Measurements from ENCODE around the gene ZNRF4. TPM values are rescaled to one million over a fixed set of nuclear protein-coding genes. Genes with fewer than 3 reads are reported as not detected.

ZNRF4 gene
- total RNA-seq, 1 experiment from 2014 or later: not detected

- no peak overlapping the region for H3K4me3 Mint-ChIP-seq (ENCODE audit: low read depth, unreplicated experiment)
- intact Hi-C loops (cut with micrococcal nuclease; ENCODE audit: unreplicated experiment): no loop called here
- TF ChIP-seq, protein P1, sequence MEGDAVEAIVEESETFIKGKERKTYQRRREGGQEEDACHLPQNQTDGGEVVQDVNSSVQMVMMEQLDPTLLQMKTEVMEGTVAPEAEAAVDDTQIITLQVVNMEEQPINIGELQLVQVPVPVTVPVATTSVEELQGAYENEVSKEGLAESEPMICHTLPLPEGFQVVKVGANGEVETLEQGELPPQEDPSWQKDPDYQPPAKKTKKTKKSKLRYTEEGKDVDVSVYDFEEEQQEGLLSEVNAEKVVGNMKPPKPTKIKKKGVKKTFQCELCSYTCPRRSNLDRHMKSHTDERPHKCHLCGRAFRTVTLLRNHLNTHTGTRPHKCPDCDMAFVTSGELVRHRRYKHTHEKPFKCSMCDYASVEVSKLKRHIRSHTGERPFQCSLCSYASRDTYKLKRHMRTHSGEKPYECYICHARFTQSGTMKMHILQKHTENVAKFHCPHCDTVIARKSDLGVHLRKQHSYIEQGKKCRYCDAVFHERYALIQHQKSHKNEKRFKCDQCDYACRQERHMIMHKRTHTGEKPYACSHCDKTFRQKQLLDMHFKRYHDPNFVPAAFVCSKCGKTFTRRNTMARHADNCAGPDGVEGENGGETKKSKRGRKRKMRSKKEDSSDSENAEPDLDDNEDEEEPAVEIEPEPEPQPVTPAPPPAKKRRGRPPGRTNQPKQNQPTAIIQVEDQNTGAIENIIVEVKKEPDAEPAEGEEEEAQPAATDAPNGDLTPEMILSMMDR (IDR thresholded peaks at IDR 0.05; ENCODE audit: unreplicated experiment): no peak
- no peak overlapping the region for H3K27ac Mint-ChIP-seq (ENCODE audit: unreplicated experiment)
- no peak for DNase-seq
- no peaks in the 10 kb centered on the region for H3K36me3 Mint-ChIP-seq (ENCODE audit: insufficient read depth, unreplicated experiment)
- no peaks in the 10 kb centered on the region for H3K9me3 Mint-ChIP-seq (ENCODE audit: low read depth, unreplicated experiment)
- no peaks in the 10 kb centered on the region for H3K4me1 Mint-ChIP-seq (ENCODE audit: low read depth, unreplicated experiment)
- no TSS peak for BruUV-seq (replicated peaks)
- peaks cover 59% of the 10 kb centered on the region for H3K27me3 Mint-ChIP-seq (ENCODE audit: unreplicated experiment)
- CTCF ChIA-PET: no interaction called here
These were observed 42.1 kb downstream of the ZNRF4 start for GRCh38 chr19:5497297-5497696.

DNA sequence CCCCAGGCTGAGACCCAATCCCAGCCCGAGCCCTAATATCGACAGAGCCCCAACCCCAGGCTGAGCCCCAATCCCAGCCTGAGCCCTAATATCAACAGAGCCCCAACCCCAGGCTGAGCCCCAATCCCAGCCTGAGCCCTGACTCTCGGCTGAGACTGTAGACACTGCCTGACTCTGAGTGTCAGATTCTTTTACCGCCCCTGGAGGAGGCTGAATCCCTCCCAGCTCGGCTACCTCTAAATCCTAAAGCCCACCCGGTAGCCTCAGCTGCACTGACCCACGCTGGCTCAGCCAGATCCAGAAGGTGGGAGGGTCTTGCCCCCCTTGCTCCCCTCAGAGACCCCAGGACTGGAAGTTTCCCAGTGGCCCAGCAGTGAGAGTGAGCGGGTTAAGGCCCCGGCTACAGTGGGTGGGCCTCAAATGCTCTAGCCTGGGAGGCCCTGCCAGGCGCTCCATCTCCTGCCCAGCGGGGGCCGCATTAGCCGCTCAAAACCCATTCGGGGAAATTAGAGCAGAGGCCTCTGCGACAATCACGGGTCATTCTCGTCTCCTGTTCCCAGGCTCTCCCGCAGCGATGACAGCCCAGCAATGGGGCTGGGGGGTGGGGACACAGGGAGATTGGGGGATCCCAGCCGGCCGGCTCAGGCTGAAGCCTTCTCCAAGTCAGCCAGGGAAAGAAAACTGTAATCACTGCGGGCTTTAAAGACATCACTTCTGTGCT is 43.8 kb downstream of the ZNRF4 start:
- CTCF ChIA-PET: no interaction called here
- intact Hi-C loops (cut with micrococcal nuclease; ENCODE audit: unreplicated experiment): no loop called here
- H3K27ac Mint-ChIP-seq (ENCODE audit: unreplicated experiment): no peak overlapping the region
- H3K27me3 Mint-ChIP-seq (ENCODE audit: unreplicated experiment): peaks cover 62% of the 10 kb centered on the region
- no peaks in the 10 kb centered on the region for H3K4me1 Mint-ChIP-seq (ENCODE audit: low read depth, unreplicated experiment)
- no peak for DNase-seq
- BruUV-seq (replicated peaks): no TSS peak
- TF ChIP-seq, protein P1 (IDR thresholded peaks at IDR 0.05; ENCODE audit: unreplicated experiment): no peak
- H3K4me3 Mint-ChIP-seq (ENCODE audit: low read depth, unreplicated experiment): no peak overlapping the region
- peaks cover under 1% of the 10 kb centered on the region for H3K9me3 Mint-ChIP-seq (ENCODE audit: low read depth, unreplicated experiment)
- H3K36me3 Mint-ChIP-seq (ENCODE audit: insufficient read depth, unreplicated experiment): no peaks in the 10 kb centered on the region

DNA sequence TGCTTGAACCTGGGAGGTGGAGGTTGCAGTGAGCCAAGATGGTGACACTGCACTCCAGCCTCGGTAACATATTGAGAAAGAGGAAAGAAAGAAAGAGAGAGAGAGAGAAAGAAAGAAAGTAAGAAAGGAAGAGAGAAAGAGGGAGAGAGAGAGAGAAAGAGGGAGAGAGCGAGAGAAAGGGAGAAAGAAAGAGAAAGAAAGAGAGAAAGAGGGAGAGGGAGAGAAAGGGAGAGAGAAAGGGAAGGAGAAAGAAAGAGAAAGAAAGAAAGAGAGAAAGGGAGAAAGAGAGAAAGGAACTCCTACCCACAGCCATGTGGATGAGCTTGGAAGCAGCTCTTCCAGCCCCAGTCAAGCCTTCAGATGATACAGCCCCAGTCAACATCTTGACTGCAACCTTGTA is 46.7 kb downstream of the ZNRF4 start:
- CTCF ChIA-PET: no interaction called here
- H3K9me3 Mint-ChIP-seq (ENCODE audit: low read depth, unreplicated experiment): peaks cover 3% of the 10 kb centered on the region
- intact Hi-C loops (cut with micrococcal nuclease; ENCODE audit: unreplicated experiment): no loop called here
- BruUV-seq (replicated peaks): no TSS peak
- H3K36me3 Mint-ChIP-seq (ENCODE audit: insufficient read depth, unreplicated experiment): no peaks in the 10 kb centered on the region
- no peak for DNase-seq
- H3K4me3 Mint-ChIP-seq (ENCODE audit: low read depth, unreplicated experiment): no peak overlapping the region
- H3K4me1 Mint-ChIP-seq (ENCODE audit: low read depth, unreplicated experiment): no peaks in the 10 kb centered on the region
- TF ChIP-seq, protein P1 (IDR thresholded peaks at IDR 0.05; ENCODE audit: unreplicated experiment): no peak
- H3K27ac Mint-ChIP-seq (ENCODE audit: unreplicated experiment): no peak overlapping the region
- H3K27me3 Mint-ChIP-seq (ENCODE audit: unreplicated experiment): peaks cover 49% of the 10 kb centered on the region

DNA sequence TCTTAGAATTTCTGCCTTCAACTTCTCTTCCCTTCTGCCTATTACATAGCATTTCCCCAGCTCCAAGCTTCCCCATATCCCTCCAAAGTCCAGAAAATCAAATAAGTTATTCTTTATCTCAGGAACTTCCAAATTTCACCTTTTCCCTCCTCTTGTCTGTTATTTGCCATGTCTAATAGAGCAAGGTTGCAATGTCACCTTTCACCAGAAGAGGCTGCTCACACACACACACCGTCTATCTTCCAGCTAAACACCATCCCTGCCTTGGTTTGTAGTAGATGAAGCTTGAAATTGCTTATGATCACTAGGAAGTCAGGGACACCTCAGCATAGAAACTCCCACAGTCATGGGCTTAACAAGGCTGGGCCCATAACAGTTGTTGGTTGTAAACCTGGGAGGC is 48.4 kb downstream of the ZNRF4 start:
- TF ChIP-seq, protein P1 (IDR thresholded peaks at IDR 0.05; ENCODE audit: unreplicated experiment): no peak
- CTCF ChIA-PET: interaction anchor here (1.0 kb wide), 1 partner anchor 33 kb away, joined by 6 read pairs; no protein-coding TSS in a partner anchor
- Mint-ChIP-seq H3K27ac (ENCODE audit: unreplicated experiment) (no peak overlapping the region), H3K9me3 (ENCODE audit: low read depth, unreplicated experiment) (peaks cover 3% of the 10 kb centered on the region), H3K27me3 (ENCODE audit: unreplicated experiment) (peaks cover 39% of the 10 kb centered on the region), H3K36me3 (ENCODE audit: insufficient read depth, unreplicated experiment) (no peaks in the 10 kb centered on the region), H3K4me3 (ENCODE audit: low read depth, unreplicated experiment) (no peak overlapping the region), H3K4me1 (ENCODE audit: low read depth, unreplicated experiment) (no peaks in the 10 kb centered on the region)
- DNase-seq: no peak
- intact Hi-C loops (cut with micrococcal nuclease; ENCODE audit: unreplicated experiment): no loop called here
- no TSS peak for BruUV-seq (replicated peaks)

Data from Calu3 (cell line).